GM21447 (cell line): ENCODE results near the gene CD44.

Experiments used
- ATAC-seq: cut with Tn5 transposase; IDR thresholded peaks from one replicate; pipeline ENCODE4 v1.9.1; 2021; ENCODE audit not compliant: unreplicated experiment

The CD44 gene

DNA sequence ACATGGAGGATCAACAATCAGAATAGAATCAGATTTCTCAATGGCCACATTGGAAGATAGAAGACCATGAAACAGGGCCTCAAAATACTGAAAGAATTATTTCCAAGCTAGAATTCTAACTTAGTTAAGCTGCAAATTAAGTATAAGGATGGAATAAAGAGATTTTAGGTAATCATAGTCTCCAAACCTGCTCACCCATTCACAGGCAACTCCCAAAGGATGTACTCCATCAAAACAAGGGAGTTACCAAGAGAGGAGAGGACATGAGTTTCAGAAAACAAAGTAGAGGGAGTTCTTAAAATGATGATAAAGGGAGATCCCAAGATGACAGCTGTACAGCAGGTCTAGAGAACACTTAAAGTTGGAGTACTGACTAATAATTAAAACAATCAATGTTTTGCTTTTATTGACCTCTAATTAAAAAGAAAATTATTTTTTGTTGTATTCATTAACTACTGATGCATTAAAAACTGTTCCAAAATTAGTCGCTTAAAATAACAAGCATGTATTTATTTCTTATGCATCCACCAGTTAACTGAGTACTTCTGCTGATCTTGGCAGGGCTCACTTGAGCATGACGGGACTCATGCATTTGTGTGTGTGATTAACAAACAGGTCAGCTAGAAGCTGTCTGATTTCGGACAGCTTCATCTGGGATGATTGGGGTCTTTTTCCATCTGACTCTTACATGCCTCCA lies 95.6 kb downstream of the CD44 start:
- ATAC-seq: no peak

DNA sequence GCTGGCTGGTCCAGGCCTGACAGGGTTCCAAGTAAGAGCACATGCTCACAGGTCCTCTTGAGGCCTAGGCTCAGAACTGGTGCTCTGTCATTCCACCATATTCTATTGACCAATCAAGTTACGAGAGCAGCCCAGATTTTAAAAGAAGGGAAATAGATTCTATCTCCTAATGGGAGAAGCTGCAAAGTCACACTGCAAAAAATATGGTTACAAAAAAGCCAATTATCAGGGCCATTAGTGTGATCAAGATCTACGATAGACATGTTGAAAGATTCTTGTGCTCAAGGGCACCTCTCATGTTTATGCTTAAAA lies 96.1 kb downstream of the CD44 start:
- no peak for ATAC-seq

DNA sequence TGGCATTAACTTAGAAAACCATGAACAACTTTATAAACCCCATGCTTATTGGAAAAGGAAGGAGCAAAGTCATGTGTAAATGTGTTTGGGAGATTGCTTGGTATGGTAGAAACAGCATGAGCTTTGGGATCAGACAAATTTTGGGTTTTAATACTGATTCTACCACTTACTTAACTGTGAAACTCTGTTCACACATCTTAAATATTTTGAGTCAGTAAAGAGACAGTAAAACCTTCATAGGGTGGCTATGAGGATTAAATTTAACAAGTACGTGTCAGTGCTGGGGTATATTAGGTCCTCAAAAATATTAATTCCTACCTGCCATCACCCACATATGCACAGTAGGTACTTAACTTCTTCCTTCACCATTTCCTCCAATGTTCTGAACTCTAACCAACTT lies 96.5 kb downstream of the CD44 start:
- no peak for ATAC-seq

DNA sequence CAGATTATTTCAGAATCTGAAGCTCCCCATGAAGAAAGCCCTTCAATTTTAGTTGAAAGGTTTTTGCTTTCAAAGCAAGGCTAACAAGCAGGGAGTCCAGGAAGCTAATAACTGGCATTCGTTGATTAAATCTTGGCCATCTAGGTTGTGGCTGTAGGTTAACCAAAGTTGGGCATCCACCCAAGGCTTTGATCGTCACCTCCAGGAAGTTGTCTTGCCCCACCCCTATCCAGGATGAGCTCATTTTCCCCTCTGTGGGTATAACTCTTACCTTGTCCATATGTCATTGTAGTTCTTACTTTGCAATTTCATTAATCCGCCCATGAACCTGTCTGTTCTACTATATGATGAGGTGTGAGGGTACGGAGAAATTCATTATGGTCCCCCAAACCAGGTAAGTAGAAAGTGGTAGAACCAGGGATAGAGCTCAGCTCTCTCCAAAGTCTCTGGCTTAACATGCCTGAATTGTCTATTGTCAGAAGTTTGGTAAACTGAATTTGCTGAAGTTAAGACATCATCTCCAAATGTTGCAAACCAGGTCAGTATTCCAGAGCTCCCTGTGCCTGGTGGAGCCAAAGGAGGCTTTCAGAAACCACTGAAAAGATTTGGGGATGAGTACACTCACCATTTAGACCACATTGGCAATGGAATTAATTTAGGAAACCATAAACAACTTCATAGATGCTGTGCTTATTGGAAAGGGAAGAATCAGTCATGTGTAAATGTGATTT lies 97.1 kb downstream of the CD44 start:
- no peak for ATAC-seq

DNA sequence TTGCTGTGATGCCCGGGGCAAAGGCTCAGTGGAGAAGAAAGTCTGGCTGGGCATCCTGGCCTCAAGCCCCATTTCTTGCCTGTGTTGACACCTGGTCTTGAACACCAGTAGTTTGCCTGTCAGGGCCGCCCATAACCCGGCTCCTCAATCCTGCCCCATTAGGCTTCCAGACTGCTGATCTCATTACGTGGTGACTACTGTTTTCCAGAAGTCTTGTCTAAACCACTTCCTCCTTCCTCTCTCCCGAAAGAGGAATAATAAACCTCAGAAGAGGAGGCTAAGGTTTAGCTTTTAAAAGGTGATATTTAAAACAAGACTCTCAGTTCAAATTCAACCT lies 97.7 kb downstream of the CD44 start:
- ATAC-seq: no peak

DNA sequence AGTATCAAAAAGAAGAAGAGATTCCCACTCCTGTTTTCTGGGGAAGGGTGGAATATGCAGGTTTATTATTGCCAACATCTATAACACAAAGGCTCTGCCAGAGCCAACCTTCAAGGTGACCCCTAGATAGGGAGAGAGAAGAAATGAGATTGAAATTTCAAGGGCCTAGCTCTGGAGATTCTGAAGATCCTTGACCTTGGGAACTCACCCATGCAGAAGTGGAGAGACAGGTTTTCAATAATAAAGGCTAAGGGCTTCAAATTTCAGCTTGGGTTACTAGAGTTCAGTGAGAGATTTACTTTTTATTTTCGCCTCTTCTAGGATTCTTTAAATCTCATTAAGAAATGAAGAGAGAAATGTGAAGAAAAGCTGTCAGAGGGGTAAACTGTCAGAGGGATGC lies 98.4 kb downstream of the CD44 start:
- no peak for ATAC-seq

DNA sequence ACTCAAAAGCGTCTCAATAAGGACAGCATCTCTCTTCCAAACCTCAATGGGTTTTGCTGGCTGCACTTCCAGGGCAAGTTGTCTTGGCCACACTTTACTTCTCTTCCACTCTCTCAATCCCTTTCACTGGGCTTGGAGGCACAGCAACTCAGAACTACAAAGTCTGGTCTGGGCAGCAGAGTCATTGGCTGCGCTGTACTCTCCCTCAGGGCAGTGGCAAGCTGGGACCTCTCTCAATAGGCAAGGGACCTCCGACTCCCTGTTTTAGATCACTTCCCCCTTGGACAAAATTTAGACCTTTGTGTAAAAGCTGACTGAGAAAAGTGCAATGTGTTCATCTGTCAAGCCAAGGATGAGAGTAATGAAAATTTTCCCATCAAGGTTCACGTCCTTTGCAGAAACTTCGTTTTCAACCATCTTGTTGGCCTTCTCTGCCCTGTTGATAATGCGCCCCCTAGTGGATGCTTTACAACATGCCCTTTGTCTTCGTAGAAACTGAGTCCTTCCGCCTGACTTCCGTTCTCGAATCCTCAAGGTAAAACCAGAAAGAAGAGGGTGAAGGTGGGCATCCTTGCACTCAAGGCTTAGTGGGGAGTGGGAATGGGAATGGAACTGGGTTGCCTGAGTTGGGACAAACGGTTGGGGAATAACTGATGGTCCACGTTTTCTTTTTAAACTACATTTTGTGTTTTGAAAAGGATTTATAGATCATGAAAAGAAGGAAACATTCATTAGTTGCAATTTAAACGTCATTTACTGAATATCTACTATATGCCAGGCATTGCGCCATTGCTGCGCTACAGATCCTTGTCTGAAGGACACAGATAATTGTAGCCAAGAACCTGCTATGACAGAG lies 99.1 kb downstream of the CD44 start:
- no peak for ATAC-seq

DNA sequence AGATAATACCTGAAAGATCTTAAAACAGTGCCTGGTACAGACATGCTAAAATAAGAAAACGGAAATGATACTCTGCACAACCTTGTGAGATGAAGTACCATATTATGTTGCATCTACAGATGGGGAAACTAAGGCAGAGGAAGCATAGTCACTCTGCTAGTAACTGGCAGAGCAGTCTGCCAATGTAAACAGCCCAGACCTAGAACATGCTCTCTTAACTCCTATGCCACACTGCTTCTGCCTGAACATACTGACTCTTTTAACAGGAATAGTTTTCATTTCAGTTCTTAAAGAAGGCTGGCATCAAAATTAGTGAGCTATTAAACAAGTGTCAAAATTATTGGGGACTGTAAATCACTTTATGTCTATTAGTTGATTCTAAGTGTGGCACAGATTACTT lies 99.9 kb downstream of the CD44 start:
- no peak for ATAC-seq

DNA sequence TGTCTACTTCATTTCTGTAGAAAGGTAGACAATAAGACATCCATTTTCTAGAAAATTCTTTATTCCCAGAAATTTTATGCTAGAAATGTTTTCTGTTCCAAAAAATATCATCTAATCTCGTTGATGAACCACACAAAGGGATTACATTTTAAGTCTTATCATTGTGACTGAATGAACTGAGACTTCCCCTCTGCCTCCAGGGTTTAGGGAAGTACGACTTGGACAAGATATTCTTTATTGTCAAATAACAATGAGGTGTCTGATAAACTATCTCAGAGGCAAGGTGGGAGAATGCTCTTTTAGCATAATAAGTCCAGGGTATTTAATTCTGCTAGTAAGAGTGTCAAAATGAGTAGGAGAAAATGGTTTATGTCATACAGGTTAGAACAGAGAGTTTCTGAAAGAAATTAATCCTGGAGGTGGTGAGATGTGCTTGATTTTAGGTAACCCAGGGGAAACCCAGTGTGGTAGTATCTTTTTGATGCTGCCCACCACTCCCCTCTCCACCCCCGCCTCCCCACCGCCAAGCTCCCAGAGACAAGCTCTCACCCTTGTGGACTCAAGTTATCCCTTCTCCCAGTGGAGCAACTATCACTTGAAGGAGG lies 100.6 kb downstream of the CD44 start:
- no peak for ATAC-seq

DNA sequence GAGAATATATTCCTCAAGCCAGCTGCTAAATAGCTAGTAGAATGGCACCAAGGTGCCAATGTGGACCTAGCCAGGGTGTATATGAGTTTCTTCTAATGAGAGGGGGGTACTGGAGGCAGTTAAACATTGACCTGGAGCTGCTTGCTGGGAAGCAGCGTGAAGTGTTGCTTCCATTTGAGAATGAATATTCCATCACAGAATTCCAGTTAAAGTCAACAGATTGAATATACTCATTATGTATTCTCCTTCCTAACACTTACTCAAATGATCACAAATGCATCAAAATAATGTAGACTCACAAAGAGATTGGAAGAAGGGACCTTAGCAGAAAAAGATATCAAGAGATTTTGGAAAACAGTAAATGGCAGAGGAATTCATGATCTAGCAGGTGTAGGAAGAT lies 102.1 kb downstream of the CD44 start:
- no peak for ATAC-seq

DNA sequence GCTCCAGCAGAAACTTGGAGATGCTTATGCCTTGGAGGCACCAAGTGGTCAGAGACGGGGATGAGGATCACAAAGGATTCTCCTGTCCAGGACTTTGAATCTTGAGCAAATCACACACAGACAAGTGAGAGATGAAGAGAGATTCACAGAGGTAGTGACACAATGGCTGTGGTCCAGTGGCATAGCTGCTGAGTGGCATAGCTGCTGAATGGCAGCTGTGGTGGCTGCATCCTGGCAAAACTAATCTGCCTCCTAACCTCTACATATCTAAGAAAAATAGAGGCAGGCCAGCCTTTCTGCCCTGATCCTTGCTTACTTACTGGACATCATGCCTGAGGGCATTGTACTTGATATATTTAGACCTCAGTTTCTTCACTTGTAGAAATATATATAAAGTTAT lies 102.6 kb downstream of the CD44 start:
- no peak for ATAC-seq

DNA sequence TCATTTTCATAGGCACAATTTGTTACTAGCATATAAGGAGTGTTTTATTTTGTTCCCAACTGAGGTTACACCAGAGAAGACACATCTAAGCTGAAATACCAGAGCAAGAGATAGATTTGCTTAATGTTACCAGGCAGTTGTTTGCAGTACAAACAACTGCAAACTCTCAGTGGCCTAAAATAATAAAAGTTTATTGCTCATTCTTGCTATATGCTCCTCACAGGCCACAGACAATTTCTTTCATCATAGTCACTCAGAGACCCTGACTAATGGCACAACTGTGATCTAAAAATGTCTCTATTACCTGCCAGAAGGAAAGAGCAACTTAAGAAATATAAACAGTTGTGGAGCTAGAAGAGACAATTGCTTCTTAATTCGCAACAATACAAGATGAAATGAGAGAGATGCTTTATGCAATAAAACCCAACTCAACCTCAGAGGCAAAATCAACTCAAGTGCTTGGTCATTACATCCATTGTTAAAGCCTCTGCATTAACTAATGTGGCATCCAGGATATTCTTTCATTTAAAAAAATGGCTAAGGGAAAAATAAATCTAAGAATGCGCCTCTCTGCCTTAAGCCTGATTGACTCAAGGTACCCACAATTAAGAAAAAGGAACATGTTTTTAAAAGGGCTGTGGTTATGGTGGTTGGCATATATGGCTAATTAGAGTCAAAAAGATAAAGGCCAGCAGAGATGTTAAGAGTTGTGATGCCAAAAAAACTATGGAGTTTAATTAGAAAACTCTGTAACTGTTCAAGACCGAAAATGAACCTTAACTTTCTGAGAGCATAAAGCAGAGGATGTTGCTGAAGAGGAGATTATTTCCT lies 103.7 kb downstream of the CD44 start:
- ATAC-seq: no peak

DNA sequence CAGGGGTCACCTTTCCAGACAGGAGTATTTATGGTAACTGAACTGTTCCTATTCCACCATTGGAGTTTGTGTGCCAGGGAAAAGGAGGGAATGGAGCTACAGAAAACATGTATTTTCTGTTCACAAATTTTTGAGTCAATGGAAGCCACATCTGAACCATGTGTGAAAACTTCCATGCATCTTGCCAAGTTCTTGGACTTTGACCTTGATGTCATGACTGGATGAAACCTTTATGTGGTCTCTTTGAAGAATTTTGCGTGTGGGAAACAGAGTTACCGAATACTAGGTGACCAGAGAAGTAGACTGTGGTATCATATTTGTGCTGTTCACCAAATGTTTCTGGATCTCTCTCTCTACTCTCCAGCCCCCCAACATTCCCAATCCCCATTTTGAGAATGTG lies 104.8 kb downstream of the CD44 start:
- ATAC-seq: no peak

DNA sequence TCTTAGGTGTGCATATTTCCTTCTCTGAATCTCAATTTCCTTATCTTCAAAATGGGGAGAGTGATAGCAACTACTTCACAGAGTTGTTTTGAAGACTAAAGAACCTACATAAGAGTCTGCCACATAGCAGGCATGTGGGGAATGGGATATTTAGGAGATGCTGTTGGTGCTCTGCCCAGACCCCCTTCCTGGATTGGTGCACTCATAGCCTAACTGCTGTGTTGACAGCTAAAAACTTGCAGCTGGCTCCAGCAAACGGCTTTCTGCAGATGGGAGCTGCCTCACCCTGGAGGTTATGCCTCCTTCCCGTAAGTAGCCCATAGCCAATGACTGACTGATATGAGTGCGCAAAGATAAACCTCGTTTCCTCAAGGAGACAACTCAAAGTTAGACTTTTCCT lies 106.1 kb downstream of the CD44 start:
- no peak for ATAC-seq

DNA sequence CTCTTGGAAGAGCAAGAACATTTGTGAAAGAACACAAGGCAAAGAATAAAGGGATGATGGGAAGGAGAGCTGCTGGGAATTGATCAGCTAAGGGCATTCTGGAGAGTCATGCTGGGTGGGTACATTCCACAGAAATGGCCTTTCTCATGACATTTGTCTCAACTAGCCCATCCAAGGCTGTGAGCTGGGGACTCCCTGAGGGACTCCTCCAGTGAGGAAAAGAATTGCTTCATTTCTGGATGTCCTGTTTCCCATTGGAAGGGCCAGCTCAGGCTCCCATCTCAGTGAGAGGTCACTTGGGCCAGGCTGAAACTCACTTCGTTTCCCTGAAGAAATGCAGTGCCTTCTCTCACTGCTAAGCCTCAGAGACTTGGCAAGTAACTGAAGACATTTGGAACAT lies 106.8 kb downstream of the CD44 start:
- no peak for ATAC-seq

DNA sequence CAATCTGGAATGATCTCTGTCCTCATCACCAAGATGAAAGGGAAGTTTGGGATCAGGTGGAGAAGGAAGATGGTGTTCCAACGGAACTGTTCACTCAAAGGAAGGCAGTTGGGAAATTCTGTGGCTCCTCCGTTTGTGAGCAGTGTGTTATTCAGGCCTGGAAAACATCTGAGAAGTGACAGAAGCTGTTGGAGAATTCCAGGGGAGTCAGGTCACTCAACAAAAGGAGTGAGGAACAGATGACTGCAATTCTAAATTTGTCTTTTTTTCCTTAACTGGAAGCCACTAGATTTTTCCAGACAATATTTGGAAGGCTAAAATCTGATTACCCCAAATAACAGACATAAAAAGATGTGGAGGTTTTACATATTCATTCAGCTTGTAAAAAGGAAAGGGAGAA lies 107.8 kb downstream of the CD44 start:
- ATAC-seq: no peak

DNA sequence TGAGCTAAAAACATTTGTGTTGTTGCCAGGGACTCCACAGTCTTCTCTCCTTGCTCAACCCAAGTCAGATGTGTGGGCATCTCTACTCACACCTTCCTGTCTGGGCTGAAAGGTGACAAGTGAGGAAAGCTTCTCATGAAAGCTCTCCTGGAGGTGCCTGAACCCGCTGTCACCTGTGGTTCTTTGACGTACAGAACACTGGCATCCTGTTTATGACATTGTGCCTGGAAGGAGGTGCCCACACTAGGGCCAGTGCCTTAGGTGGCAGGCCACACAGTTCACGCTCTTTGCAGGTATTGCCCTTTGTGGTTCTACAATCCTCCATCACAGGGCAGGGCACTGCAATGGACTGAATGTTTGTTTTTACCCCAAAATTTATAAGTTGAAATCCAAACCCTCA lies 108.5 kb downstream of the CD44 start:
- no peak for ATAC-seq

DNA sequence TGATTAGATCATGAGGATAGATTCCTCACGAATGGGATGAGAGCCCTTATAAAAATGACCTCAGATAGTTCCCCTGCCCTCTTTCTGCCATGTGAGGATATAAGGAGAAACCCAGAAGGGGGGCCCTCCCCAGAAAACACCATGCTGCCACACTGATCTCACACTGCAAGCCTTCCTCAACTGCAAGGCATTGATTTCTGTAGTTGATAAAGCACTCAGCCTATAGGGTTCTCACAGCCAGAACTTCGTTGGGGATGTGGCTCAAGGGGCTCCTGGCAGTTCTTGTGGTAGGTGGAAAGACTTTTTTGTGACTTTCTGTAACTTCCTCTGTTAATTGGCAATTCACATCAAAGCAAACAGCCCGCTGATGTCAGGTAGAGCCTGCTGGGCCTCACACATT lies 108.9 kb downstream of the CD44 start:
- no peak for ATAC-seq

DNA sequence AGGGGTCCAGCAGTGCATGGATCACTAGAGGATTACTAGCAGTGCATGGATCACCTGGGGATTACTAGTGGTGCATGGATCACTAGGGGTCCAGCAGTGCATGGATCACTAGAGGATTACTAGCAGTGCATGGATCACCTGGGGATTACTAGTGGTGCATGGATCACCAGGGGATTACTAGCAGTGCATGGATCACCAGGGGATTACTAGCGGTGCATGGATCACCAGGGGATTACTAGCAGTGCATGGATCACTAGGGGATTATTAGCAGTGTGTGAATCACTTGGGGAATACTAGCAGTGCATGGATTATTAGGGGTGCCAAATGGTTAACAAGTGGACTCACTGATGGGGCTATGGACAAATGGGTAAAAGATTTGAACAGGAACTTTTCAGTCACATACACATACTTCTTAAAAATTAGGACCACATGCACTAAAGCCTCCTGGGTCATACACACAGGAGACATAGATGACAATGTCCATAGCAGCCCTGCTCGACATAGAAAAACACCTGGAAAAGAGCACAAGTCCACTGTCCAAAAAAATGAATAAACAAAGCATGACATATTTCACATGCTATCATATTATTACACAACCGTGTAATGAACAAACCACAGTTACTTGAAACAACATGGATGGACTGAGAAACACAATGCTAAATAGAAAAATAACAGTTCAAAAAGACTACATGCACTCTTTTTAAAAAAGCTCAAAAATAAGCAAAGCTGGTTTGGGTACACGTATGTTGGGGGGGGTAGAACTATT lies 109.8 kb downstream of the CD44 start:
- no peak for ATAC-seq

DNA sequence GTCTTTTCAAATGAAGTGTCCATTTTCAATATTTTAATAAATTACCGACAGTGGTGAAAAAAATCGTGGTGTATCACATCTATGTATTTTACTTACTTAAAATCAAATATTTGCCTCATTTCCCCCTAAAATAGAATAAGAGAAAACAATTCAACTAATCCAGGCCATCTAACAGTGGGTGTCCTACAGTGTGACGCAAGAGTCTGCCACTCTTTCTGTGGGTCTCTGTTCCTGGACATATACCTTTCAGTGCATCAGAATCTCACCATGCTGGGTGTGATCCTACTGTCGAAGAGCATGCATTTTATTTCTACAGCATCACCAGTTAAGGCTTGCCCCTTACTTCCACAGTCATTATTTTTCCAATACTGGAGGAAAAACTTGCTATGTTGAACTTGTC lies 111.2 kb downstream of the CD44 start:
- no peak for ATAC-seq
